ENCODE data around the gene LY6G6C.

- TF ChIP-seq CTCF (conservative IDR thresholded peaks at IDR 0.05; ENCODE audit: low read depth, low read length) (peak; percentile 74), RAD21 (IDR thresholded peaks at IDR 0.05; ENCODE audit: low read length) (peak; percentile 66), MXI1 (IDR thresholded peaks at IDR 0.05; ENCODE audit: borderline replicate concordance, low read depth, low read length) (no peak), MAFK (IDR thresholded peaks at IDR 0.05; ENCODE audit: low read depth, low read length) (no peak), POLR2A (IDR thresholded peaks at IDR 0.05; ENCODE audit: low read depth, low read length) (no peak), RFX5 (IDR thresholded peaks at IDR 0.05; ENCODE audit: low read depth, low read length) (no peak), CEBPB (IDR thresholded peaks at IDR 0.05; ENCODE audit: low read depth, low read length) (no peak), CHD1 (IDR thresholded peaks at IDR 0.05; ENCODE audit: low read depth, low read length) (no peak), FOS (IDR thresholded peaks at IDR 0.05; ENCODE audit: low read depth, low read length) (no peak), SMC3 (IDR thresholded peaks at IDR 0.05; ENCODE audit: low read depth, low read length) (peak; percentile 74), ELK1 (IDR thresholded peaks at IDR 0.05; ENCODE audit: borderline replicate concordance, low read depth, low read length) (no peak), MAZ (IDR thresholded peaks at IDR 0.05; ENCODE audit: borderline replicate concordance, low read depth, low read length) (peak; percentile 72; the same call in 1 of the 2 replicates), BHLHE40 (IDR thresholded peaks at IDR 0.05; ENCODE audit: low read depth, low read length) (no peak)
These were observed 48.3 kb upstream of the LY6G6C start for GRCh38 chr6:31769684-31770371.
